H1 (cell line): Measurements from ENCODE around the gene LTBP1. TPM values are rescaled to one million over a fixed set of nuclear protein-coding genes. Genes with fewer than 3 reads are reported as not detected.

ENCODE experiments used
- CBX8 ChIP-seq: fragments of 300-800, 300-1000 bp; sonication (generic); IDR thresholded peaks from 2 replicates; pipeline ENCODE4 v1.7.1; 2016; ENCODE audit warnings: low read depth, low read length, borderline replicate concordance
- HDAC2 ChIP-seq, 2 experiments: fragments of 300-600 bp in 1 of 2; sonication (generic) in 1 of 2; IDR thresholded peaks; 2 replicates each; pipeline ENCODE4 v1.6.1; 2011 to 2012; ENCODE audit warnings: low read depth in 2 of 2, low read length in 2 of 2, mild to moderate bottlenecking in 2 of 2, moderate library complexity in 2 of 2, borderline replicate concordance in 1 of 2, inconsistent platforms in 1 of 2
- TBP ChIP-seq: IDR thresholded peaks from 2 replicates; pipeline ENCODE4 v1.6.1; 2011; ENCODE audit warnings: low read depth, low read length, improper control_type of control experiment
- polyA plus RNA-seq, 7 experiments: library from polyadenylated mRNA; depleted of rRNA in 3 of 7; stranded (reverse) in 5 of 7; unstranded in 2 of 7; fragments of >200 nt in 5 of 7; fragments of 200-250 nt in 2 of 7; gene quantifications; 1 replicate in 5 of 7; 2 replicates in 1 of 7; 4 replicates in 1 of 7; pipeline versions ENCODE4 v1.2.1 to v1.2.3, GENCODE V29; 2011 to 2013; ENCODE audit warnings: missing spikeins in 2 of 7, mixed read lengths in 2 of 7
- total RNA-seq: library from RNA; stranded (reverse); fragmentation: NEBNext Ultra II Directional; extraction: Animal tissue kit (Norgen Biotek cat#: 25700); gene quantifications from 2 replicates; pipeline ENCODE4 v1.2.1, GENCODE V29; 2021

LTBP1 gene
- total and polyA plus RNA-seq, 2 of the 8 experiments (the other 6 are each of a cell fraction or from before 2014, with no cell fraction given): 15.4 to 24.7 TPM

GRCh38 chr2:33421820-33422219 is 475.1 kb downstream of the LTBP1 start (continued):
- TF ChIP-seq TBP (no peak), CBX8 (no peak), HDAC2 (IDR thresholded peaks at IDR 0.05; ENCODE audit: borderline replicate concordance in 1 of 2, low read depth in 2 of 2, low read length in 2 of 2) (no peak)
- TF ChIP-seq, all 59 proteins: peak for 0
